HG03521 (cell line): Measurements from ENCODE around the gene SMARCC1.

ENCODE experiments used
- ATAC-seq: cut with Tn5 transposase; IDR thresholded peaks from one replicate; pipeline ENCODE4 v1.9.1; 2021; ENCODE audit warnings: mild to moderate bottlenecking, moderate library complexity; ENCODE audit not compliant: unreplicated experiment

SMARCC1 gene

DNA sequence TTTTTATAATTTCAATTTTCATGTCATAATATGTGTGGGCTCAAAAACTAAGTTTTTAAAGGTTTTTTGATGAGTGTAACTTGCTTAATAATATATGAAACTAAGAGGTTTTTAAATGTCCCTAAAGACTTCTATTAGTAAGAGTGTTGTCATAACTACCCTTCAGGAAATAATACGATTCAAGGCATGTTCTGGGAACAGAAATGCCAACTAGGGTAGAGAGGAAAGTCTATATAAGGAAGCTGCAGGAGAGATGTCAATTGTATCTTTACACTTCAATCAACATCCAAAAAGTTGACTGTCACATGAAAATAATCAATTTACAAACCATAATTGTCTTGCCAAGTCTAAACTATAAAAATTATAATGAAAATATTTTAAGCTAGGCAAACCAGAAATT is 76.3 kb downstream of the SMARCC1 start:
- no peak for ATAC-seq

DNA sequence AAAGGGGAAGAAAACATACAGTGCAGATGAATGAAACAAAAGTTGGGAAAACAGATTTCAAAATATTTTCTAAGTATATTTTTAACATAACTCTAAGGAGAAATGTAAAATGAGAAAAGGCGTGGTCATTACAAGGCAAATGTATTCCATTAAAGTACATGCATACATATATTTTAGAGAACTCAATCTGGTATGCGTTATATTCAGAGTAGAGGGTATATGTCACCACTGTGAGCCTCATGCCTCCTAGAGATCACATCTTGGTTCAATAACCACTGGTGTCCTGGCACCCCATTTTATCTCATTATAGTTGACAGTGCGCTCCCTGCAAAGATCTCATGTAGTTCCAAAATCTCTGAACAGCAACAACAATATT is 77.5 kb downstream of the SMARCC1 start:
- no peak for ATAC-seq

DNA sequence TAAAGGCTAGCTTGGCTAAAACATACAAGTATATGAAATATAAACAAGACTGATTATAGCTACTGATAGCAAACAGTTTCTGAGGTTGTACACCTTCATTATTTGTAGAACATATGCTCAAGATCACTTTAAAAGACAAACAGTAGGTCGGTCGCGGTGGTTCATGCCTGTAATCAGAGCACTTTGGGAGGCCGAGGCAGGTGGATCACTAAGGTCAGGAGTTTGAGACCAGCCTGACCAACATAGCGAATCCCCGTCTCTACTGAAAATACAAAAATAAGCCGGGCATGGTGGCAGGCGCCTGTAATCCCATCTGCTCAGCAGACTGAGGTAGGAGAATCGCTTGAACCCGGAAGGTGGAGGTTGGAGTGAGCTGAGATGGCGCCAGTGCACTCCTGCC is 80.3 kb downstream of the SMARCC1 start:
- no peak for ATAC-seq

DNA sequence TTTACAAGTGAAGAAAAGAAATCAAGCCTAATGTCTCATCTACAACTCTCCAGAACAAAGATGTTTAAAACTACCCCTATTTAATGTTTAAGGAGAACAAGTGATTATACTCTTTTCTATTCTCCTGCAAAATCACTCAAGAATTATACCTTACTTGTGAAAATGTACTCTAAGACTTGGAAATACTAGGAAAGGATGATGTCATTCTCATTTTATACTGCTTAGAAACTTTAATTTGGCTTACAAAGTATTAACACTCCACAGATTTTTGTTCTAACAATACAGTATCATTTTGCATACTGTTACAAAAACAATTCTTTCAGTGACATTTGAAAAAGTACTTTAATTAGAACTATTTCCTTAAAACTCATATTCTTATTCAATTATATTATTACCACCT is 89.5 kb downstream of the SMARCC1 start:
- ATAC-seq: no peak

DNA sequence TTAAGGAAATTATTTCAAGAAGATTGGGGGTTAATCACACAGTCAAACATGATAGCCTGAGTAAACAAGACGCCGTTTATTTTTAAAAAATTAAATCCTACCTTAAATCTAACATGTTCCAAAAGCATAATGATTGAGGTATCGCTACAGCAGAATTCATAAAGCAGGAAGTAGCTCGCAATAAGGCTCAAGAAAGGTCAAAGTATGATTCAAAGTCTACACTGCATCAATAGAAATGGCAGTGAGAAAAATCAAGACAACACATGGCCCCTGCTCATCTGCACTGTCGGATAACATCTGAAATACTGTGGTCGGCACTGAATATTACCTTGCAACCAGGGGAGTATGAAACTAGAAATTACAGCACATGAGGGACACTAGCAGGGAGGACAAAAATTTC is 93.2 kb downstream of the SMARCC1 start:
- no peak for ATAC-seq

DNA sequence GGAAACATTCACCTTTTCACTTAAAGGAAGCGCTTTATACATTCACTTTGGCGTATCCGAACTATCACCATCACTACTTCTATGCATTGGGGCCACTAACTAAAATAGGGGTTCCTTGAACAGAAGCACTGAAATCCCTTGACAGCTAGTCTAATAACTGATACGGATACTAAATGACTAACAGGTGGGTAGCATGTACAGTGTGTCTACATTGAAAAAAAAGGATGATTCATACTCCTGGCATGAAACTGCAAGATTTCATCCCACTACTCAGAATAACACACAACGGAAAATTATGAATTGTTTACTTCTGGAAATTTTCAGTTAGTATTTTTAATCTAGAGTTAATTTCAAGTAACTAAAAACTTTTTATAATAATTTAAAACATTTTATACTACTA is 96.7 kb downstream of the SMARCC1 start:
- no peak for ATAC-seq

DNA sequence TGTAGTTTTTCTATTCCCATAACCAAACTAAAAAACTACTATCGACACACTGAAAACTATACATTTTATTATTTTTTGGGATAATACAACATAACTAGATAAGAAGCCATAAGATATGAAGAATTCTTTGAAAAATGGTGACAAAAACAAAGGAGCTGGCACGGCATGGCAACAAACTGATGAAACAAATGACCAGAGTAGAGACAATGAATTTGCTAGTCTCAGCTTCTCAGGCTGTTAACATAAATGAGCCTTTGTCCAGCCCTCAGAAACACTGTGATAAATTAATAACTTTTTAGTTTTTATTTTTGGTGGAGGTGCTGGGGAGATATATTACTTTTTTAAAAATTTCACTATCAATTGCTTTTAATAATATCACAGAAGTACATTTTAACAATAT is 100.7 kb downstream of the SMARCC1 start:
- ATAC-seq: no peak

DNA sequence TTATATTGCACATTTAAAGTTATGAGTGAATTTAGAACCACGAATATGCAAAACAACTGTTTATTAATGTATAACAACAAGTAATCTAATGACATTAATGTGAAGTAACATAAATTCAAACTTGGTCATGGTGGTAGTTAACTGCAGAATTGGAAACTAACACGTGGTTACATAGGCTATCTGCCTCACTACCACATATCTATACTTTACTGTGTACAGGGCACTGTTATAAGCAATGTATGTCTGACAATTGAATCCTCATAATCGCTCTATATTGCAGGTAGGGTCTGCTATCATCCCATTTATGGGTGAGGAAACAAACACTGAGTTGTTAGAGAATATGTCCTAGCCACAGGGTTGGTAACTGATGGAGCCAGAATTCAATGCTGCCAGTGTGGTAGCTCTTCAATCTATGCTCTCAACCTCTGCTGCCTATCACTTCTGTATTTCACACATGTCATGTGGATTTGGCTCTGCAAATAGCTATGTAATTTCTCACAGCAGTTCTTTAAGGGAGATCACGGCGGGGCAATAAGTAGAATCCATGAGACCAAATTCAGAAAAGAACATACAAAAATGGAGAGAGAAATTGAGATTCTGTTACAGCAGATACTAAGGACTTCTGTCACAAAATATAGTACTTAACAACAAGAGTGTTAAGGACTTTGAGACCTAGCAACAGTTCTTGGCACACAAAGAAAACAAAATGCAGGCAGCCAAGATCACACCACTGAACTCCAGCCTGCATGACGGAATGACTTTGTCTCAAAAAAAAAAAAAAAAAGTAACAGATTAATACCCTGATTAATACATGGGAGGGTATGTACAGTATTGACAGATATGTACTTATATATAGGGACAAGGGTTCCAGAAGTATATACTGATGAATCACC is 103.0 kb downstream of the SMARCC1 start:
- no peak for ATAC-seq

DNA sequence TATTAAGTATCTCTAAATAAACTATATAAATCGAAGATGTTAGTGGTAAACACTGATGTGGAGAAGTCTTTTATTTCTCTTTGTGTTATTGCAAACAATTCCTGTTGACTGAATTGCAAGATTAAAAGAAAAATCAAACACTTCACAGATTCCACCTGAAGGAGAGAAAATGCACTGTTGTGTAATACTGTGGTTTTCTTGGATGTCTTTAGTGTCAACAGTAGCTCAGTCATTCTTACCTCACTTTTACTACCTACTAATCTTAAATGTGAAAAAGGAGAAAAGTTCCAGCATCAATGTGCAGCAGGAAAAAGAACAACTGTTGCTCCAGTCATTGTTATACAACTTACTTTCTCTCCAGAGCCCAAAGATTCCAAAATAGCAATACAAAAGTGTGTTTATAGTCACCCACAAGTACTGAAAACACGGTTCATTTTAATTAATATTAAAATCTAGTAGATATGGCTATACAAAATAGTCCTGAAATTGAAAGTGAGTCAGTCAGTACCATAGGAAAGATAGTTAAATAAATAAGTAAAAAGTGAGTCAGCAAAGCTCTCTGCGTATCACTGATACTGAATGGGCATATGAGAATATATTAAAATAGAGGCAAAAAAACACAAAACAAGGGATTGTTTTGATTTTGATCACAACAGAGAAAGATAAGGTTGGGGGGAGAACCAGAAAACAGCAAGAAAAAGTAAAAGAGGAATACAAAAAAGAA is 112.5 kb downstream of the SMARCC1 start:
- no peak for ATAC-seq

DNA sequence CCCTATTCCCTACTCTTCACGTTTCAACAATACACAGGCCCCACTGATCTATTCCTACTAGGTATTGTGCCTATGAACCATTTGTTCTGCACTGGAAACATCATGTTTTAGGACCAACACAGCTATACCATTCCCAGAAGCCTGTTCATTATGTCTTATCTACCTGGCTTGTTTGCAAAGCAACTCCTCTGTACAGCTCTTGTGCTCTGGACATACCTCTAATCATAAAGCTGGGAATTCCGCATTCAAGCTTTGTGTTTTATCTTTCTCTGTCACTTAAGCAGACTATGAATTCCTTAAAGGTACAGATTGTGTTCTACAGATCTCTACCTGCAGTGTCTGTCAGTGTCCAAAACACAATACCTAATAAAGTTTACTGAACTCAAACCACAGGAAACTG is 115.6 kb downstream of the SMARCC1 start:
- no peak for ATAC-seq

DNA sequence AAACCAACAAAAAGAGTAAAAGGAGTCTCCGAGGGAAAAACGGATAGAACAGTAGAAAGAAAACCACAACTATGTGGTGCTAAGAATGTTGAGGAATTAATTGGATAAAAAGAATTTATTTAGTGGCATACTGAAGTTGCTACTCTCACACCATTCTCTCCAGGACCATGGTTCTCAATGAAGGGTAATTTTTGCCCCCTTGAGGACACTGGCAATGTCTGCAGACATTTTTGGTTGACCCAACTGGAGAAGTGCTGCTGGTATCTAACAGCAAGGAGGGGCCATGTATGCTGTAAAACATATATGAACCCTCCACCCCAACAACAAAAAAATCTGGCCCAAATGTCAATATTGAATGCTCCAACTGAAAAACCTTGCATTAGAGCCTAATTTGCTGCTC is 117.2 kb downstream of the SMARCC1 start:
- ATAC-seq: no peak

DNA sequence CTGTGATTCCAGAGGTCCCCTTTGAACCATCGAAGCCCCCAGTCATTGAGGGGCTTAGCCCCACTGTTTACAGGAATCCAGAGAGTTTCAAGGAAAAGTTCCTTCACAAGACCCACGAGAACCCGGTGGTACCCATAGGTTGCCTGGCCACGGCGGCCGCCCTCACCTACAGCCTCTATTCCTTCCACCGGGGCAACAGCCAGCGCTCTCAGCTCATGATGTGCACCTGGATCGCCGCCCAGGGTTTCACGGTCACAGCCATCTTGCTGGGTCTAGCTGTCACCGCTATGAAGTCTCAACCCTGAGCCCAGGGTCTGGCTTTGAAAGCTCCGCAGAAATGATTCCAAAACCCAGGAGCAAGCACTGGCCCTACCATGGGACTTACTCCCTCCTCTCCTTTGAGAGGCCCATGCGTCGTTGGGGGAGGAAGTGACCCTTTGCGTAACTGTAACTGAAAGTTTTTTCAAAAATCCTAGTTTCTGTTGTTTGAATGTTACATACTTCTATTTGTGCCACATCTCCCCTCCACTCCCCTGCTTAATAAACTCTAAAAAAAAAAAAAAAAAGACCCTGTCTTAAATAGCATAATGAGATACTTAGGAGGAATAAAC is 118.0 kb downstream of the SMARCC1 start:
- ATAC-seq: no peak

DNA sequence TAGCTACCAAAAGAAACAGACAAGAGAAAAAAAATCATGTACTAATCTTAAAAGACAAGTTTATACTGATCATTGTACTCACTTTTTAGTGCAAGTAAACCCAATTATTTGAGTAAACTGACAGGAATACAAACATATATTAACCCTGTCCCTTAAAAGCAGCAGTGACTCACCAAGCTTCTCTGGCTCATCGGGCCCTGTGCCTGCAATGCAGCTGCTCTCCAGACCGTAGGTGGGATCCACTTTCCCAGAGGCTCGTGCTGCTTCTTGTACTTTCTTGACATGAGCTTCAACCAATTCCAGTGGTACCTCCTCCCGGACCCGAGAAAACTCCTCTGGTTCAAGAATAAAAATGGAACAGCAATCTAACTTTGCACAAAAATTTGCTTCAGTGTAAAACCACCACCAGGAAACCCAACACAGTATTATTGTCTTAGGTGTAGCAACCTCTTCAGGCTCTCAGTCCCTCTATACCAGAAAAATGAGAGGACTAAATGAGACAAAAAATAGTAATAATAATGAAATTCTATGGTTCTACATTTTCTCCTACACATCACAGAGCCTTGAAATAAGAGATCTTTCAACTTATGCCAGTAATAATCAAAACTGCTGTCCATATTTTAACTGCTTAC is 120.5 kb downstream of the SMARCC1 start:
- no peak for ATAC-seq

DNA sequence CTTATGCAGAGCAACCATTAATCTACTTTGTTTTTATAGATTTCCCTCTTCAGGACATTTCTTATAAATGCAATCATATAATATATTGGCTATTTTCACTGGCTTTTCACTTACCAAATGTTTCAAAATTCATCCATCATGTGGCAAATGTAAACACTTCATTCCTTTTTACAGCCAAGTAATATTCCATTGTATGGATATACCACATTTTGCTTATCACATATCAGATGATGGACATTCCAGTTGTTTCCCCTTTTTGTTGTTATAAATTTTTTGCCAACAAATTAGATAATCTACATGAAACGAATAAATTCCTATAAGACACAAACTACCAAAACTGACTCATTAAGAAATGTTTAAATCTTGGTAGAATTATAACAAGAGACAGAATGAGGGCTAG is 123.2 kb downstream of the SMARCC1 start:
- ATAC-seq: no peak

DNA sequence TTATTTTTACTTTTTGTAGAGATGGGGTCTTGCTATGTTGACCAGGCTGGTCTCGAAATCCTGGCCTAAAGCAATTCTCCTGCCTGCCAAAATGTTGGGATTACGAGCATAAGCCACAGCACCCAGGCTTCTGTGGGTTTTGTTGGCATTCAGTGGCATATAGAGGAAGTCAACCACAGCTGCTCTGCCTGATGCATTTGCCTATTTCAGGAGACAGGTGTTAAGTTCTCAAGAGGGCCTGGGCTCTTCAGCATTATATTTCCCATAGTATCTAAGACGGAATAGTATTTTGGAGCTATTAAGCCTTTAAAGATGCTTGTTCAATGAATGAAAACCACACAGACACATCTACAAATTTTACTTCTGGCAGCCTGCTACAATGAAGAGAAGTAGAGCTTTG is 129.6 kb downstream of the SMARCC1 start:
- ATAC-seq: no peak

DNA sequence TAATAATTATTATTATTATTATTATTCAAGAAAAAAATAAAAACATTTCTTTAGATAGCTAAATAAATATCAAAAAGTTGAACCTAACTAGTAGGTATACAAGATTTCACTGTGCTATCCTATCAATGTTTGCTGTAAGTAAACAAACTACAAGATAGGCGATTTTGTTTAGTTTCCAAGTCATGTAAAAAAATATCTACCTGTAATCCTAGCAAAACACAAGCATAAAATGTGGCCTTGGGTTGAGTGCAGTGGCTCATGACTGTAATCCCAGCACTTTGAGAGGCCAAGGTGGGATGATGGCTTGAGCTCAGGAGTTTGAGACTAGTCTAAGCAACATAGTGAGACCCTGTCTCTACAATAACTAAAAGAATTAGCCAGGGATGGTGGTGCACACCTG is 131.4 kb downstream of the SMARCC1 start:
- no peak for ATAC-seq

DNA sequence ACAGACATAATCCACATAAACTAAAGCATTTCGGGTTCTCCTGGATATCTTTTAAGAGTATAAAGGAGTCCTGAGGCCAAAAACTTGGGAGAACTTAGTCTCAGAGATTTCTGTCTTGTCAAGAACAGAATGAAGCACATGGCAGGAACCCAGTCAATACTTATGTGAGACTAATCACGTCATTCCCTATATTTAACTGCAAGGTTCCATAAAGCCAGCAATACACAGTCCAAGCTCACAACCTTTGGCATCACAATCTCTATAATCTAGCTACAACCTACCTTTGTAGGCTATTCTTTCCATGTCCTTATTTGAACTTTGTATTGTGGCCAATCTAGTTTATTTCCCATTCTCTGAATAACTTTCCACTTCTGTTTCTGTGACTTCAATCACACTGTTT is 134.1 kb downstream of the SMARCC1 start:
- no peak for ATAC-seq

DNA sequence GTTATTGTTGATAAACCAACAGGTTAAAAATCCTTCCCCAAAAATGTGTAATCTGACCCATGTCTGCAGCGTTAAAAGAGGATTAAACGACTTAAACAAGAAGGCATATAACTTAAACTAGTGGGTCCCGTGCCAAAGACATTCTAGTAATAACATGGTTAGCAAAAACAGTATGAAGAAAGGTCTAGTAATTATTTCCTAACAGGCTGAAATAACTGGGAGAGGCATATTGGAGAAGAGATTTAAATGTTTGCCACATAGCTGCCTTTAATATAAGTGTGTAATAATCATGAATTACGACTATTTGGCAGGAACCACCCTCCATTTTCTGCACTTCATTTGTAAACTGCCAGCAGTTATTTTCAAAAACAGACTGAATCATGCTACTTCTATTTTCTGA is 135.3 kb downstream of the SMARCC1 start:
- no peak for ATAC-seq

DNA sequence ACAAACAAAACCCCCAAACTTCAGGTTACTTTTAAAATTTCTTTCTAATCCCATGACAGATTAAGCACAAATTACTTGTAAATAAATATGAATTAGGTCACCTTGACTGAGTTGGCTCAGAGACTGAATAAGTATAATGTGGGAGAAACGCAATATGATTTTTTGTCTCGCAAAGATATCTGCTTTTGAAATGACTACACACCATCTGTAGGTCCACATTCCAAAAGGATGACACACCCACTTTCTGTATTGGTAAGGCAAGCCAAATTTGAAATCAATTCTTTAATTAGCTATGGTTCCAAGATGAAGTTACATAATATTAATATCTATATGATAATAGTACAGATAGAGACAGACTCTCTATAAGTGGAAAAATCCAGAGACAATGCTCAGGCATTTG is 136.1 kb downstream of the SMARCC1 start:
- ATAC-seq: no peak

DNA sequence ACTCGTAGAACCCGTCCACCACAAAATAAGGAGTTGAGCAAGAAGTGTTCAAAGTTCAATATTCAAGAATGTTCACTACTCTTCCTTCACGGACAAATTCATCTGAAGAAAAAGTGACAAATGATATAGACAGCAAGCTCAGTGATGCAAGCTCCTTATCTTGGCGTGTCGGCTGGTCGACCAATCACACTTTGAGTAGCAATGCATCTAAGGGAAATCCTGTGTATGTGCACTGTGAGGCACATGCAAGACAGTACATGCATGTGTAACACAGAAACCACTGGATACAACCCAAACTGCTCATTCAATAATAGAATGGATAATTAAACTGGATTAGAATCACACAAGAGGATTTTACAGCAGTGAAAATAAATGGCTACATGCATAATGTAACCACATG is 138.6 kb downstream of the SMARCC1 start:
- ATAC-seq: no peak

DNA sequence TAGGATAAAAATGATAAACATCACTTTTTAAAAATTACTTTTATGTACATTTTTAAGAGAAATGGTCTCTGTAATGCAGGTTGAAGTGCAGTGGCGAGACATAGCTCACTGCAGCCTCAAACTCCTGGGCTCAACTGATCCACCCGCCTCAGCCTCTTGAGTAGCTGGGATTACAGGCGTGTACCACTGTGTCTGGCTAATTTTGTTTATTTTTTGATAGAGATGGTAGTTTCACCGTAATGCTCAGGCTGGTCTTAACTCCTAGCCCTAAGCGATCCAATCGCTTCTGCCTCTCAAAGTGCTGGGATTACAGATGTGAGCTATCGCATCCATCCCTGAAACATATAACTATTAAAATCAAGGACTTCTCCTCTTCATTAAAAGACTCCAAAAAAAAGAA is 140.0 kb downstream of the SMARCC1 start:
- ATAC-seq: no peak

DNA sequence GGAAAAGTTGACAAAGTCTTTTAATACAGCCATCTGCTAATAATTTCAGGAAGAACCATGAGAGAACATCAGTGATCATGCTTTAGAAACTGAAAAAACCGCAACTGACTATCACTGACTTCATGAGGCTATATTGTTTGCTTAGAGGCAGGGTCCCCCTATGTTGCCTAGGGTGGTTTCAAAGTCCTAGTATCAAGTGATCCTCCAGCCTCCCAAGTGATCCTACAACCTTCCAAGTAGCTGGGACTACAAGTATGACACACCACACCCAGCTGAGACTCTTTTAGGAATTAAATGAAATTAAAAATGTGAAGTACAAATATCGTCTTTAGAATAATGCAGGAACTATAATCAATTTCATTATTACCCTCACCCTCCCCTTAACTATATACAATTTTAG is 144.8 kb downstream of the SMARCC1 start:
- no peak for ATAC-seq
